ENCODE results near the gene THYN1.
A peak's percentile ranks its signal among the peaks of the same experiment; 100 is the strongest.

GRCh38 chr11:134277183-134278001 lies 24.2 kb upstream of the THYN1 start:
- no peak for TF ChIP-seq CTCF (IDR thresholded peaks at IDR 0.05; ENCODE audit: extremely low read depth in 1 of 2, insufficient read depth in 1 of 2, low read depth in 1 of 2, low read length in 2 of 2)
- no peak for TF ChIP-seq POLR2A (IDR thresholded peaks at IDR 0.05; ENCODE audit: low read depth, low read length)
- TF ChIP-seq FOS (IDR thresholded peaks at IDR 0.05; ENCODE audit: borderline replicate concordance, insufficient read depth, low read length) = no peak
- peak; percentile 67 for TF ChIP-seq EZH2 (IDR thresholded peaks at IDR 0.05; ENCODE audit: borderline replicate concordance, low read depth, low read length, severe bottlenecking)

Data from endothelial cell of umbilical vein (primary cell).